HepG2 (cell line): ENCODE data around the gene GPR55. TPM values are rescaled to one million over a fixed set of nuclear protein-coding genes. Genes with fewer than 3 reads are reported as not detected.

Experiments used
- BCL6 ChIP-seq: IDR thresholded peaks from 2 replicates; pipeline ENCODE4 v1.6.1; 2016; ENCODE audit warnings: missing genetic modification reagents, missing compliant biosample characterization
- FOSL1 ChIP-seq: sonication (generic); formaldehyde crosslinking; IDR thresholded peaks from 2 replicates; pipeline ENCODE4 v1.9.0; 2021; ENCODE audit warnings: missing genetic modification reagents, borderline replicate concordance
- KDM2A ChIP-seq: sonication (generic); formaldehyde crosslinking; IDR thresholded peaks from 2 replicates; pipeline ENCODE4 v1.4.0; 2020; ENCODE audit warnings: low read depth, missing genetic modification reagents, borderline replicate concordance
- RCOR2 ChIP-seq: IDR thresholded peaks from 2 replicates; pipeline ENCODE4 v1.6.1; 2016; ENCODE audit warnings: missing biosample characterization, missing genetic modification reagents
- RNF2 ChIP-seq: fragments of 450-650 bp; conservative IDR thresholded peaks from 2 replicates; pipeline ENCODE4 v1.6.1; 2016; ENCODE audit warnings: low read depth
- SAP130 ChIP-seq: IDR thresholded peaks from 2 replicates; pipeline ENCODE4 v1.6.1; 2016; ENCODE audit warnings: low read depth
- SIX4 ChIP-seq: sonication (generic); formaldehyde crosslinking; IDR thresholded peaks from 2 replicates; pipeline ENCODE4 v1.4.0; 2020; ENCODE audit warnings: missing genetic modification reagents
- SOX5 ChIP-seq: IDR thresholded peaks from 2 replicates; pipeline ENCODE4 v1.6.1; 2016; ENCODE audit warnings: borderline replicate concordance
- SOX6 ChIP-seq, 2 experiments: fragments of 450-650 bp in 1 of 2; sonication (generic) in 1 of 2; formaldehyde crosslinking in 1 of 2; IDR thresholded peaks; 2 replicates each; pipeline versions ENCODE4 v1.4.0 to v1.6.1; 2017 to 2020; ENCODE audit warnings: antibody characterized with exemption in 1 of 2, mild to moderate bottlenecking in 1 of 2, missing genetic modification reagents in 1 of 2
- ZNF530 ChIP-seq: sonication (generic); formaldehyde crosslinking; IDR thresholded peaks from 2 replicates; pipeline ENCODE4 v1.5.0; 2020; ENCODE audit warnings: low read depth, mild to moderate bottlenecking, missing genetic modification reagents
- ZNF879 ChIP-seq: sonication (generic); formaldehyde crosslinking; IDR thresholded peaks from 2 replicates; pipeline ENCODE4 v1.8.1; 2023; ENCODE audit warnings: missing genetic modification reagents
- polyA plus RNA-seq, 8 experiments: library from polyadenylated mRNA; depleted of rRNA in 3 of 8; stranded (reverse) in 7 of 8; unstranded in 1 of 8; fragments of >200 nt; fragmentation: Illumina TruSeq in 4 of 8; extraction: Trizol in 4 of 8; gene quantifications; 2 replicates each; pipeline versions ENCODE4 v1.2.1 to v1.2.3, GENCODE V29; 2011 to 2016; ENCODE audit warnings: low read depth in 4 of 8, missing spikeins in 1 of 8, mixed read lengths in 1 of 8; ENCODE audit not compliant: insufficient read depth in 1 of 8
- total RNA-seq, 5 experiments: library from RNA; depleted of rRNA; stranded (reverse); fragments of >200 nt; fragmentation: Illumina TruSeq; extraction: Trizol; gene quantifications; 2 replicates each; pipeline ENCODE4 v1.2.3, GENCODE V29; 2016; ENCODE audit warnings: low read depth in 1 of 5
- TF ChIP-seq, protein P1 (sequence below), 2 experiments: sonication (generic) in 1 of 2; formaldehyde crosslinking in 1 of 2; IDR thresholded peaks; 2 replicates each; pipeline versions ENCODE4 v1.5.1 to v1.6.1; 2011 to 2020; ENCODE audit warnings: borderline replicate concordance in 1 of 2, low read depth in 1 of 2, low read length in 1 of 2, mild to moderate bottlenecking in 1 of 2, missing genetic modification reagents in 1 of 2, moderate library complexity in 1 of 2
- TF ChIP-seq, protein P2 (sequence below): sonication (generic); formaldehyde crosslinking; IDR thresholded peaks from 2 replicates; pipeline ENCODE4 v1.4.0; 2020; ENCODE audit warnings: missing genetic modification reagents

The GPR55 gene
- total and polyA plus RNA-seq, 2 of the 13 experiments (the other 11 are each of a cell fraction or from before 2014, with no cell fraction given), result not detected

DNA sequence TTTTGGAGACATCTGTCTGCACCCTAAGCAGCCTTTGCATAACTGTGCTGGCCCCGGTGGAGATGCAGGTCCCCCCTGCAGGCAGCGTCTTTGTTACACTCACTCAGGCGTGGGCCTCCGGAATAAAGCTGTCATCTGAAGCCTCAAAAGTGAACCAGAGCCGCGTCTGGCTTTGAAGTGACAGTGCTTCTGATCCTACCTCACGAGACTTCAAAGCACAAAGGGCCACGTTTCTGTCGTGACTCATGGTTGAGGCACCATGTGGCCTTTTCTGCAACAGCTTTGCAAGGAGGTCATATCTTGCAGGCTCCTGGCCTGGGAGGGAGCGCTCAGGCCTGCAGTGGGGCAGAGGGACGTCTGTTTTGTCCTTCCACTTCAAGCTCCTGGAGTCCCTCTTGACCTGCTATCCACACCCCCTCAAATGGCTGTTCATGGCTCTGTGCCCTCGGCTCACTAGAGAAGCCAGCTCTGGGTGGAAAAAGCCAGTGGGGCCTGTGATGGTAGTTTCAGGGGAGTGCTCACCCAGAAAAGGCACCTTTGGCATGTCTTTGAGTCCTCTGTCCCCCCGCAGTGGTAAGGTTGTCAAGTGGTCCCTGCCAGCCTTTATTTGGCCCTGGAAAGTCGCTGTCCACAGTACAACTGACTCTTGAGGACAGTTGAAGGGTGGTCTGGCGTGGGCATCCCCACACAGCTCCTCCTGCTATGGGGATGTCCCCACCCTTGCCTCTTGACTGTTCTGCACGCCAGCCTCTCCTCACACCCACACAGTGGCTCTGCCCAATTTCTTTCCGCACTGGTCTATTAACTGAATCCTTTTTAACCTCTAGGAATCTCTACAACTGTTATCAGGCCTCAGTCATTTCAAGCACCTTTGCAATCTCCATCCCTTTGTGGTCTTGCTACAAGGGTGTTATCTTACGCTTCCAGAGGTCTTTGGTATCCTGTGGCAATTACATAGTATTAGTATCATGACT lies 19.3 kb downstream of the GPR55 start (continued):
- TF ChIP-seq KDM2A (CRISPR knock-in tag), result peak; percentile 53; the same call in 1 of the 2 replicates
- TF ChIP-seq SOX5 (CRISPR knock-in tag), result peak; percentile 88
- TF ChIP-seq BCL6 (CRISPR knock-in tag), result 0 out of 2 replicates have a peak, but pooled peaks have one; percentile 14
- TF ChIP-seq ZNF879 (CRISPR knock-in tag), result no peak
- TF ChIP-seq SIX4 (CRISPR knock-in tag), result peak; percentile 79
- TF ChIP-seq, protein P1, sequence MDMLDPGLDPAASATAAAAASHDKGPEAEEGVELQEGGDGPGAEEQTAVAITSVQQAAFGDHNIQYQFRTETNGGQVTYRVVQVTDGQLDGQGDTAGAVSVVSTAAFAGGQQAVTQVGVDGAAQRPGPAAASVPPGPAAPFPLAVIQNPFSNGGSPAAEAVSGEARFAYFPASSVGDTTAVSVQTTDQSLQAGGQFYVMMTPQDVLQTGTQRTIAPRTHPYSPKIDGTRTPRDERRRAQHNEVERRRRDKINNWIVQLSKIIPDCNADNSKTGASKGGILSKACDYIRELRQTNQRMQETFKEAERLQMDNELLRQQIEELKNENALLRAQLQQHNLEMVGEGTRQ (IDR thresholded peaks at IDR 0.05; ENCODE audit: low read depth, low read length), result peak; percentile 28; the same call in 1 of the 2 replicates
- TF ChIP-seq, protein P1 (CRISPR knock-in tag; IDR thresholded peaks at IDR 0.05; ENCODE audit: borderline replicate concordance), result no peak
- no peak for TF ChIP-seq ZNF530 (CRISPR knock-in tag)
- peak; percentile 75; the same call in 1 of the 2 replicates for TF ChIP-seq FOSL1 (CRISPR knock-in tag)
- TF ChIP-seq RCOR2 (CRISPR knock-in tag), result no peak
- TF ChIP-seq RNF2, result 0 out of 2 replicates have a peak, but pooled peaks have one; percentile 36
- TF ChIP-seq SOX6 (IDR thresholded peaks at IDR 0.05), result no peak
- peak; percentile 79 for TF ChIP-seq SOX6 (CRISPR knock-in tag; IDR thresholded peaks at IDR 0.05)
- TF ChIP-seq, protein P2, sequence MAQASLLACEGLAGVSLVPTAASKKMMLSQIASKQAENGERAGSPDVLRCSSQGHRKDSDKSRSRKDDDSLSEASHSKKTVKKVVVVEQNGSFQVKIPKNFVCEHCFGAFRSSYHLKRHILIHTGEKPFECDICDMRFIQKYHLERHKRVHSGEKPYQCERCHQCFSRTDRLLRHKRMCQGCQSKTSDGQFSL (CRISPR knock-in tag), result no peak
- peak; percentile 66 for TF ChIP-seq SAP130 (CRISPR knock-in tag)
